ENCODE data around the gene TEX2. TPM values are rescaled to one million over a fixed set of nuclear protein-coding genes. Genes with fewer than 3 reads are reported as not detected.

TEX2 gene
- total RNA-seq, 2 experiments from 2014 or later, result 14.0 to 14.5 TPM

GRCh38 chr17:64232466-64233262, 30.4 kb downstream of the TEX2 start:
- ATAC-seq, result no peak
- ChIA-PET CTCF (interaction anchor here (1.2 kb wide), 1 partner anchor 204 kb away, joined by 5 read pairs; no protein-coding TSS in a partner anchor), POLR2A (no interaction called here)
- H3K9me3 Mint-ChIP-seq, result no peaks in the 10 kb centered on the region
- H3K36me3 Mint-ChIP-seq (ENCODE audit: low read depth), result peaks cover 17% of the 10 kb centered on the region
- no peak overlapping the region for H3K4me3 Mint-ChIP-seq
- no peaks in the 10 kb centered on the region for H3K27me3 Mint-ChIP-seq
- no peak for DNase-seq
- no peak overlapping the region for H3K27ac Mint-ChIP-seq
- H3K4me1 Mint-ChIP-seq (ENCODE audit: low read depth), result peaks cover 16% of the 10 kb centered on the region
- TF ChIP-seq, protein P1, sequence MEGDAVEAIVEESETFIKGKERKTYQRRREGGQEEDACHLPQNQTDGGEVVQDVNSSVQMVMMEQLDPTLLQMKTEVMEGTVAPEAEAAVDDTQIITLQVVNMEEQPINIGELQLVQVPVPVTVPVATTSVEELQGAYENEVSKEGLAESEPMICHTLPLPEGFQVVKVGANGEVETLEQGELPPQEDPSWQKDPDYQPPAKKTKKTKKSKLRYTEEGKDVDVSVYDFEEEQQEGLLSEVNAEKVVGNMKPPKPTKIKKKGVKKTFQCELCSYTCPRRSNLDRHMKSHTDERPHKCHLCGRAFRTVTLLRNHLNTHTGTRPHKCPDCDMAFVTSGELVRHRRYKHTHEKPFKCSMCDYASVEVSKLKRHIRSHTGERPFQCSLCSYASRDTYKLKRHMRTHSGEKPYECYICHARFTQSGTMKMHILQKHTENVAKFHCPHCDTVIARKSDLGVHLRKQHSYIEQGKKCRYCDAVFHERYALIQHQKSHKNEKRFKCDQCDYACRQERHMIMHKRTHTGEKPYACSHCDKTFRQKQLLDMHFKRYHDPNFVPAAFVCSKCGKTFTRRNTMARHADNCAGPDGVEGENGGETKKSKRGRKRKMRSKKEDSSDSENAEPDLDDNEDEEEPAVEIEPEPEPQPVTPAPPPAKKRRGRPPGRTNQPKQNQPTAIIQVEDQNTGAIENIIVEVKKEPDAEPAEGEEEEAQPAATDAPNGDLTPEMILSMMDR (IDR thresholded peaks at IDR 0.05), result no peak
- intact Hi-C loops (cut with micrococcal nuclease), result no loop called here

DNA sequence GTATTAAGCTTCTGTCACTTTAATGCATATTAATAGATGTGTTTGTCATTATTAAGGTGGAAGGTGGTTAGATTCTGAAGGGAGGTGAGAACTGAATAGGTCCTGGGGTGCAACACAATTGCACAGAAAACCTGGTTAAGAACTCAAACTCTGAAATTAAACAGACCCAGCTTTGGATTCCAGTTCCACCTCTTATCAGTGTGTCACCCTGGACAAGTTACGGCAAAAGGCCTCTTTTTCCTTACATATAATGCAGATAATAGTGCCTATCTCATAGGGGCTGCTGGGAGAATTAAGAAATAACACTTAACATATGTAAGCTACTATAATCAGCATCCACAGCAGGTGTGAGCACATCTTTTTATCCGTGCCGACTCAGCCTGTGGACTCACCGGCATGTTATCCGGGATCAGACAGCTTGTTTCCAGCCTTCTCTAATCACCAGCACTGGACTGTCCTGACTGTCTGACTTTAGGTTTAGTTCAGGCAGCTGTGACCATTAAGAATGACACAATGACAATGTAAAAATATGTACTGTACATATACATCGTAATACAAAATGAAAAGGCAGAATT, 31.4 kb downstream of the TEX2 start:
- no peak for DNase-seq
- TF ChIP-seq, protein P1 (IDR thresholded peaks at IDR 0.05), result no peak
- peaks cover 7% of the 10 kb centered on the region for H3K4me1 Mint-ChIP-seq (ENCODE audit: low read depth)
- ATAC-seq, result no peak
- CTCF ChIA-PET, result interaction anchor here (1.1 to 1.4 kb wide), 3 partner anchors 14 to 203 kb away, joined by 4 to 7 read pairs (median 5); no protein-coding TSS in a partner anchor
- POLR2A ChIA-PET, result interaction anchor here (0.7 to 0.8 kb wide), 2 partner anchors 9 to 85 kb away, joined by 3 read pairs; no protein-coding TSS in a partner anchor
- intact Hi-C loops (cut with micrococcal nuclease), result no loop called here
- peaks cover 12% of the 10 kb centered on the region for H3K36me3 Mint-ChIP-seq (ENCODE audit: low read depth)
- H3K27ac Mint-ChIP-seq, result no peak overlapping the region
- no peaks in the 10 kb centered on the region for H3K27me3 Mint-ChIP-seq
- no peaks in the 10 kb centered on the region for H3K9me3 Mint-ChIP-seq
- no peak overlapping the region for H3K4me3 Mint-ChIP-seq

DNA sequence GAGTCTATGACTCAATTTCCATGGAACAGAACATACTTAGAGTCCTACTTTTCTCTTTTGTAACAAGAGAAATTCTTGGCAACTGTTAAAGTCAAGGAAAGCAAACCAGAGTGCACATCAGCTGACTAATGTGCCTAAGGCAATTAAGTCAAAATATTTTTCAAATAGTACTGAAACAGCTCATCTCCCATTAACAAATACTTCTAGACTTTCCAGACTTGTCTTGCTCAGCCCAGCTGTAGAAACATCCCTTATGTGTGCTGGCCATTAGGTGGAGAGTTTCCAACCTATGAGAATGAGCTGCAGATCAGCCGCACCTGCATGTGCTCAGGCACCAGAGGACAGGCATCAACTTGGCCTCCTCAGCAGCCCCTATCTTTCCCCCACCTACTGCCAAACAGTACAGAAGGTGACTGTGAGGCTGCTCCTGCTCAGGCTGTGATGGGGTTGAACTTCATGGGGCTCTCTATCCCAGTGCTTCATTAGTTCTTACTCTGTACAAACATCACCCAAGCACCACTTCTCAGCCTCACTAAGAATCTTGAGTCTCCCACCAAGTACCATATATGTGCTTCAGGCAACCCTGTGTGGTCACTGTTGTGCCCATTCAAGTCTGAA, 32.2 kb downstream of the TEX2 start:
- Mint-ChIP-seq H3K36me3 (ENCODE audit: low read depth) (peaks cover 12% of the 10 kb centered on the region), H3K4me1 (ENCODE audit: low read depth) (peaks cover 7% of the 10 kb centered on the region), H3K4me3 (no peak overlapping the region), H3K9me3 (no peaks in the 10 kb centered on the region), H3K27me3 (no peaks in the 10 kb centered on the region), H3K27ac (no peak overlapping the region)
- intact Hi-C loops (cut with micrococcal nuclease), result no loop called here
- ATAC-seq (no peak), DNase-seq (no peak)
- CTCF ChIA-PET, result interaction anchor here (1.1 to 1.4 kb wide), 2 partner anchors 15 to 51 kb away, joined by 4 to 7 read pairs; no protein-coding TSS in a partner anchor
- POLR2A ChIA-PET, result interaction anchor here (0.7 to 0.8 kb wide), 2 partner anchors 8 to 84 kb away, joined by 3 read pairs; no protein-coding TSS in a partner anchor
- TF ChIP-seq, protein P1 (IDR thresholded peaks at IDR 0.05), result no peak

- ATAC-seq, result no peak
- intact Hi-C loops (cut with micrococcal nuclease), result no loop called here
- Mint-ChIP-seq H3K36me3 (ENCODE audit: low read depth) (peaks cover 12% of the 10 kb centered on the region), H3K9me3 (no peaks in the 10 kb centered on the region), H3K27me3 (no peaks in the 10 kb centered on the region), H3K4me1 (ENCODE audit: low read depth) (peaks cover 7% of the 10 kb centered on the region), H3K27ac (no peak overlapping the region), H3K4me3 (no peak overlapping the region)
- no peak for DNase-seq
- TF ChIP-seq, protein P1 (IDR thresholded peaks at IDR 0.05), result no peak
- ChIA-PET POLR2A (interaction anchor here (0.7 kb wide), 1 partner anchor 20 kb away, joined by 3 read pairs; no protein-coding TSS in a partner anchor), CTCF (no interaction called here)
These were observed 33.0 kb downstream of the TEX2 start for GRCh38 chr17:64229815-64230728.
